HL-60 (cell line): ENCODE data around the gene HYAL3.
"Not testable (repeated sequence)": the region's sequence is repeated elsewhere in the genome, so short reads cannot be mapped to it uniquely, and the experiment has no call there.

Experiments
- DNase-seq, 2 experiments: peaks; one replicate each; pipeline ENCODE4 v3.0.0-alpha.2; 2010 to 2020; ENCODE audit warnings: low read depth in 1 of 2, low spot score in 1 of 2
- H3K27ac ChIP-seq: fragments of 250-450 bp; sonication (Bioruptor Pico); replicated peaks from 2 replicates; pipeline ENCODE4 v1.5.1; 2020; ENCODE audit warnings: mild to moderate bottlenecking, moderate library complexity
- H3K27me3 ChIP-seq: fragments of 250-450 bp; sonication (Bioruptor Pico); 2 replicates; pipeline ENCODE4 v1.5.1; 2021; ENCODE audit warnings: mild to moderate bottlenecking, moderate library complexity; ENCODE audit not compliant: insufficient read depth, poor library complexity, severe bottlenecking
- H3K4me3 ChIP-seq: replicated peaks from 2 replicates; pipeline ENCODE4 v1.5.1; 2011; ENCODE audit warnings: mild to moderate bottlenecking, control low read depth, low read length; ENCODE audit not compliant: insufficient read depth
- CTCF ChIP-seq: IDR thresholded peaks from one replicate; pipeline ENCODE4 v1.5.1; 2011; ENCODE audit warnings: low read length, control low read depth, inconsistent platforms; ENCODE audit not compliant: insufficient read depth
- GABPA ChIP-seq: IDR thresholded peaks from 2 replicates; pipeline ENCODE4 v1.6.1; 2012; ENCODE audit warnings: low read depth
- POLR2AphosphoS5 ChIP-seq: IDR thresholded peaks from 2 replicates; pipeline ENCODE4 v1.6.1; 2012; ENCODE audit warnings: low read depth
- REST ChIP-seq: IDR thresholded peaks from 2 replicates; pipeline ENCODE4 v1.6.1; 2012; ENCODE audit warnings: low read depth; ENCODE audit not compliant: insufficient replicate concordance
- SPI1 ChIP-seq: IDR thresholded peaks from 2 replicates; pipeline ENCODE4 v1.6.1; 2012; ENCODE audit warnings: low read depth, mild to moderate bottlenecking, borderline replicate concordance

HYAL3 gene

GRCh38 chr3:50273689-50274065 is 25.5 kb downstream of the HYAL3 start:
- DNase-seq = no peak

GRCh38 chr3:50272911-50273688 is 26.1 kb downstream of the HYAL3 start:
- no peak overlapping the region for H3K4me3 ChIP-seq
- H3K27me3 ChIP-seq = peaks cover 34% of the 10 kb centered on the region
- peak; percentile 96 for TF ChIP-seq CTCF
- TF ChIP-seq POLR2AphosphoS5 = no peak
- peak in 1 of 2 experiments; percentile 82 for DNase-seq
- no peak overlapping the region for H3K27ac ChIP-seq

More at GRCh38 chr3:50273689-50274065, 25.5 kb downstream of the HYAL3 start:
- Histone ChIP-seq H3K27me3 (peaks cover 34% of the 10 kb centered on the region), H3K4me3 (no peak overlapping the region), H3K27ac (no peak overlapping the region)
- no peak for TF ChIP-seq CTCF
- TF ChIP-seq POLR2AphosphoS5 = no peak
- TF ChIP-seq GABPA = no peak
- TF ChIP-seq REST = no peak
- no peak for TF ChIP-seq SPI1

- not testable (repeated sequence) for H3K4me3 ChIP-seq, H3K27ac ChIP-seq, DNase-seq
- H3K27me3 ChIP-seq = peaks cover 39% of the 10 kb centered on the region
These were observed 26.7 kb downstream of the HYAL3 start for GRCh38 chr3:50272538-50272910.

- no peak for DNase-seq
- no peak overlapping the region for H3K27ac ChIP-seq
- no peak overlapping the region for H3K4me3 ChIP-seq
- peaks cover 41% of the 10 kb centered on the region for H3K27me3 ChIP-seq
- TF ChIP-seq CTCF = no peak
- no peak for TF ChIP-seq SPI1
- no peak for TF ChIP-seq GABPA
- no peak for TF ChIP-seq POLR2AphosphoS5
- TF ChIP-seq REST = no peak
These were observed 27.8 kb downstream of the HYAL3 start for GRCh38 chr3:50271314-50271936.
